LNCaP clone FGC (cell line): ENCODE results near the gene OTX1.
A peak's percentile ranks its signal among the peaks of the same experiment; 100 is the strongest.

Experiments used
- DNase-seq: peaks from one replicate; pipeline ENCODE4 v3.0.0-alpha.2; 2011; ENCODE audit warnings: low read depth
- H3K4me3 ChIP-seq: 2 replicates; pipeline ENCODE4 v1.5.1; 2011; ENCODE audit warnings: mild to moderate bottlenecking, low read depth, low read length, control low read depth
- TF ChIP-seq, protein P1 (sequence below): IDR thresholded peaks from 2 replicates; pipeline ENCODE4 v1.5.1; 2012; ENCODE audit warnings: mild to moderate bottlenecking; ENCODE audit not compliant: control insufficient read depth, insufficient read depth; ENCODE audit errors: extremely low read depth

Gene OTX1

DNA sequence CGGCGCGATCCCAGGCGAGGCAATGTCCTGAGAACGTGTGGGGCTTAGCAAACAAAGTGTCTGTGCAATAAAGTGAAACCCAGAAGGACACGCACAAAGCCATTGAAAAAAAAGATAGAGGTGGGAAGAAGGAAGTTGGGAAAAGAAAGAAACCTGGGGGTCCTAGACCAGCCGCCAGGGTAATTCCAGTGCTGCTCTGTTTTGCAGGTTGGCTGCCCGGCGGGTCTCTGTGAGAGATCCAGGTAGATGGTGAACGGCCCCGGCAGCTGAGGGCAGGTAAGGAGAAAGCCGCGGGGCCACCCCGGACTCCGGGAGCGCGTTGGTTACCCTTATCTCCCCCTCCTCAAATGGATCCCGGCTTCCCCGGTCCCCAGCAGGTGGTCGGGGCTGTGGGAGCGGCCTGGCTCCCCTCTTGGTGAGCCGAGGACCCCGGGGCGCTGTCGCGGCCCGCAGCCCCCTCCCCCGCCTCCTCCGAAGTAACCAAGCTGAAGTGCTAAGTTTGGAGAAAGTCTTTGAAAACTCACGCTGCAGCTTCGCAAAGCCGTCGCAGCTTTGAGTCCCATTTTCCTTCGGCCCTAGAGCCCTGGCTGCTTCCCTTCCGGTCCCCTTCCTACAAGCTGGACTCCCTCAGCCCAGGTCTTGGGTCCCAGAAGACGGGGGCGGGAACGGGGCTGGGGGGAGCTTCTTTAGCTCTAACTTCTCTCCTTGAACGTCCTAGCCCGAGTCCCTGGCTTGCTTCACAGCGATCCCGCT lies 588 bp downstream of the OTX1 start:
- peak overlapping the region; percentile 81 for H3K4me3 ChIP-seq
- DNase-seq = no peak
- TF ChIP-seq, protein P1, sequence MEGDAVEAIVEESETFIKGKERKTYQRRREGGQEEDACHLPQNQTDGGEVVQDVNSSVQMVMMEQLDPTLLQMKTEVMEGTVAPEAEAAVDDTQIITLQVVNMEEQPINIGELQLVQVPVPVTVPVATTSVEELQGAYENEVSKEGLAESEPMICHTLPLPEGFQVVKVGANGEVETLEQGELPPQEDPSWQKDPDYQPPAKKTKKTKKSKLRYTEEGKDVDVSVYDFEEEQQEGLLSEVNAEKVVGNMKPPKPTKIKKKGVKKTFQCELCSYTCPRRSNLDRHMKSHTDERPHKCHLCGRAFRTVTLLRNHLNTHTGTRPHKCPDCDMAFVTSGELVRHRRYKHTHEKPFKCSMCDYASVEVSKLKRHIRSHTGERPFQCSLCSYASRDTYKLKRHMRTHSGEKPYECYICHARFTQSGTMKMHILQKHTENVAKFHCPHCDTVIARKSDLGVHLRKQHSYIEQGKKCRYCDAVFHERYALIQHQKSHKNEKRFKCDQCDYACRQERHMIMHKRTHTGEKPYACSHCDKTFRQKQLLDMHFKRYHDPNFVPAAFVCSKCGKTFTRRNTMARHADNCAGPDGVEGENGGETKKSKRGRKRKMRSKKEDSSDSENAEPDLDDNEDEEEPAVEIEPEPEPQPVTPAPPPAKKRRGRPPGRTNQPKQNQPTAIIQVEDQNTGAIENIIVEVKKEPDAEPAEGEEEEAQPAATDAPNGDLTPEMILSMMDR = no peak

DNA sequence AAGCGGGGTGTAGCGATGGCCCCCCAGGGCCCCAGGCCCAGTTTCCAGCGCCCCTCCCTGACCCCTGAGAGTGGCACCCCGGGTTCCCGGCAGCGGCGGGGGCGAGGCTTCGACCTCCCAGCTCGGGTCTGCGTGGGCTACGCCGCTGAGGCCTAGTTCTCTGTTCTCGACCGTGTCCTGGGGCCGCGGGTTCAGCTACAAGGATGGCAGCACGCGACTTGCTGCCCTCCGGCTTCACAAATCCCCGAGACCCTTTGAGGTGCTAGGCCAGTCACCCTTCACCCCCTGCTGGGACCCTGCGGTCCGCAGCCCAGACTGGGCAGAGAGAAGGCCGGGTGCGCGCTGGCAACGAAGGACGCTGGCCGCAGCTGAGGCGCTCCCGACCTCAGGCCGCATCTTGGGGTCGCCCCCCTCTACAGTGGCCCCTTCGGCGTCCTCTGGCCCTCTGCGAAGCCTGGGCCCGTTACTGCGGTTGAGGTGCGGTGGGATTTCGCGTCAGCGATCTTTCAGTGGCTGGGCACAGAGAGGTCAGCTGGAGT lies 1.2 kb downstream of the OTX1 start:
- TF ChIP-seq, protein P1 = no peak
- no peak overlapping the region for H3K4me3 ChIP-seq
- no peak for DNase-seq

DNA sequence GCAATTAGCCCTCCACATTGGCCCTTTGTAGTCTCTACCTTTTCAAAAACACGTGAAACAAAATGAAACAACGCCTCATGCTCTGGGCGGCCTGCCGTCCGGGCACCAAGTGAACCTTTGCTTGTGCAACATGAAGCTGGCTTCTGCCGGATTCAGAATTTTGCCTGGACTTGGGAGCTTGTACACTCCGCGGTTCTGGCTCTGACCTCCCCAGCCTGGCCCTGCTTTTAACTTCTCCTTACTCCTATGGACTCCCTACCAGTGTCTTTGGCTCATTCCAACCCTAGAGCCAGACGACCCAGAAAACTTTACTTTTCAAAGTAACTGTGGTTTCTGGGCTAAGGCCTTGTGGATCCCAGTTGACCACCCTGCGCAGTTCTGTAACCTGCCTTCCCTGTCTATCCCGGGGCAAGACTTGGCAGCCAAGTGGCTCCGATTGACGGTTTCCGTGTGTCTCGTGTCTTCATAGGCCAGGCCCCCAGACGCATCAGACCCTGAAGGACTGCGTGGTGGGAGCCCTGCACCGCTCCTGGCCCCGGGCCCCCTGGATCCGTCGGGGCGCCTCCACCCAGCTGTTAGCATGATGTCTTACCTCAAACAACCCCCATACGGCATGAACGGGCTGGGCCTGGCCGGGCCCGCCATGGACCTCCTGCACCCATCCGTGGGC lies 1.9 kb downstream of the OTX1 start:
- no peak for DNase-seq
- TF ChIP-seq, protein P1 = no peak
- H3K4me3 ChIP-seq = no peak overlapping the region

DNA sequence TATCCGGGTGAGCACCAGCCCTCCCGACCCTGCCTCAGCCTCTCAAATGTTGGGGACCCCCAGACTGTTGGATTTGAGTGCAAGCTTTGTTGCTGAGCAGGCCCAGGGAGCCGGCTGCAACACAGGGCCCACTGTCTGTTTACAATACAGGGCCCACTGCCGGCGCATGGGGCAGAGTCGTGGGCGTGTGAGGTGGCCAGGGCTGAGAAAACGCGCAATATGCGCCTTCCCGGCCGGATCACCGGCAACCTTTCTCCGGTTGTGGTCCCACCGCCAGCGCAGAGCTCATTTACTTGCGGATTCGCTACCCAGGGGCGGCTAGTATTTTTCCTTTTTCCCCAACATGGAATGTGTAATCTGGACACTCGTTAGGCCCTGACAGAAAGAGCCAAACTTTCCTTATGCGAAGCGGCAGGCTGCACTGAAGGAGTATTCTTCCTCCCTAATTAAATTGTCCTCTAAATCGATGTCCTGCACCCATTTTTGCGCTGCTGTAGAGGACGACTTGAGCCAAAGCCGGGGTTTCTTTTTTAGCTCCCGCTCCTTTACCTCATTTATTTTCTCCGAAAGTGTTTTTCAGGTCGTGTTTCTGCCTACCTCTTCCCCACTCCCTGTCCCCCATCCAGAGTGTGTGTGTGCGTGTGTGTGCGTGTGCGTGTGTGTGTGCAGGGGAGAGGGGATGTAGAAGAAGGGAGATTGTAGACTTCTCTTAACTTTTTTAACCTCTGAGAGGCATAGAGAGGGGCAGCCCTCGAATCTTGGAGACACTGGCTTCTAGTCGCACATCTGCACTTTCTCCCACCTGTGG lies 2.7 kb downstream of the OTX1 start:
- DNase-seq = no peak
- TF ChIP-seq, protein P1 = no peak
- no peak overlapping the region for H3K4me3 ChIP-seq

DNA sequence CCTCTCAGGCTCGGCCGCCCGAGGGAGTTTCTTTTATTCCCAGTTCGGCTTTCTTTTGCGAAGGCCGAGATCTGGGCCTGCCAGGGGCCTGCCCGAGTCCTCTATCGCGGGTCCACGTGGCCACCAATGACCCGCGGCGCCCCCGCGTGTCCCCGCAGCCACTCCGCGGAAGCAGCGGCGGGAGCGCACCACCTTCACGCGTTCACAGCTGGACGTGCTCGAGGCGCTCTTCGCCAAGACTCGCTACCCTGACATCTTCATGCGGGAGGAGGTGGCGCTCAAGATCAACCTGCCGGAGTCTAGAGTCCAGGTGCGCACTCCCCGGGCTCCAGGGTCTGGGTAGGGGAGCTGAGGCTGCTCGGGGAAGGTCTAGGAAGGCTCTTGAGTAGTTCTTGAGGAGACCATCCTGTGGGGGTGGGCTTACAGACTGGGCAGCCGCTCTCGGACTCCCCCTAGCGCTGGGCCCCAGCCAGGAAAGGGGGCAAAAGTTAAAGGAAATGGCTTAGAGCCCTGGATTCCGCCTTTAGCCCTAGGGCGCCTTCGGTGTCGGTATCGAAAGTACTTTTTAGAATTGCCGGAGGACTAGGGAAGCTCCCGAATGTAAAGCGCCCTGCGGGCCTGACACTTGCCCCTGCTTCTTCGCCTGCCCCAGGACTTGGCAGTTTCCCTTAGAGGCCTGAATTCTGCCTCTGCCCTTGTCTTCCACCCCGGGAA lies 3.4 kb downstream of the OTX1 start:
- TF ChIP-seq, protein P1 = no peak
- DNase-seq = no peak
- H3K4me3 ChIP-seq = no peak overlapping the region

DNA sequence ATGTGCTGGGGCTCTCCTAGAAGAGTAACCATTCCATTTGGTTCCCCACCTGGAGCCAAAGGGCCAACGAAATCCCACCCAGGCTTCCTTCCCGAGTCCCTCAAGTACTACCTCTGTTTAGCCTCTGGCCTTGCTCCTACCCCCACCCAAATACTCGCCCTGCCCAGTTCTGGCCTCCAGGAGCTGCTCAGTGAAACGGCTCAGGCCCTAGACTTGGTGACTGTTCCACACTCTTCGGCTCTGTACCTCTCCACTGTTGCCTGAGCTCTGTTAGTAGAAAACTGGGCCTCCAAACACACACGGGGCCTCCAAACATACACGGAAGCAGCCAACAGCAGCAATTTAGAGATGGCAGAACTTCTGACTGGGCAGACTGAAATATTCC lies 4.2 kb downstream of the OTX1 start:
- no peak for DNase-seq
- TF ChIP-seq, protein P1 = no peak

More for the DNA sequence above, 4.2 kb downstream of the OTX1 start:
- no peak overlapping the region for H3K4me3 ChIP-seq
